HFFc6 (cell line): Measurements from ENCODE around the gene MKRN2. TPM values are rescaled to one million over a fixed set of nuclear protein-coding genes. Genes with fewer than 3 reads are reported as not detected.

Source experiments
- DNase-seq: peaks from one replicate; pipeline ENCODE4 v3.0.0-alpha.2; 2018
- H3K27ac Mint-ChIP-seq: 2 replicates; pipeline ENCODE4 v1.8.0; 2020; ENCODE audit warnings: mild to moderate bottlenecking, mixed read lengths
- H3K27me3 Mint-ChIP-seq: 2 replicates; pipeline ENCODE4 v1.8.0; 2021; ENCODE audit warnings: mild to moderate bottlenecking, moderate library complexity, mixed read lengths; ENCODE audit not compliant: insufficient read depth
- H3K36me3 Mint-ChIP-seq: 2 replicates; pipeline ENCODE4 v1.8.0; 2021; ENCODE audit warnings: low read depth, mixed read lengths
- H3K4me1 Mint-ChIP-seq: 2 replicates; pipeline ENCODE4 v1.8.0; 2020; ENCODE audit warnings: low read depth, mixed read lengths
- H3K4me3 Mint-ChIP-seq: 2 replicates; pipeline ENCODE4 v1.8.0; 2020; ENCODE audit warnings: mild to moderate bottlenecking, moderate library complexity, mixed read lengths
- H3K9me3 Mint-ChIP-seq: 2 replicates; pipeline ENCODE4 v1.8.0; 2020; ENCODE audit warnings: mild to moderate bottlenecking, mixed read lengths
- total RNA-seq, 6 experiments: library from RNA; stranded (reverse); fragmentation: NEBNext Ultra II Directional; extraction: Animal tissue kit (Norgen Biotek cat#: 25700); gene quantifications; 2 replicates in 1 of 6; 3 replicates in 5 of 6; pipeline ENCODE4 v1.2.3, GENCODE V29; 2021
- TF ChIP-seq, protein P1 (sequence below): fragments of 200-600 bp; sonication (generic); IDR thresholded peaks from 2 replicates; pipeline ENCODE4 v1.5.0; 2021; ENCODE audit warnings: antibody characterized with exemption, mild to moderate bottlenecking

MKRN2 gene
- total RNA-seq, 6 experiments from 2014 or later, result 31.0 to 35.8 (median 34.8) TPM

DNA sequence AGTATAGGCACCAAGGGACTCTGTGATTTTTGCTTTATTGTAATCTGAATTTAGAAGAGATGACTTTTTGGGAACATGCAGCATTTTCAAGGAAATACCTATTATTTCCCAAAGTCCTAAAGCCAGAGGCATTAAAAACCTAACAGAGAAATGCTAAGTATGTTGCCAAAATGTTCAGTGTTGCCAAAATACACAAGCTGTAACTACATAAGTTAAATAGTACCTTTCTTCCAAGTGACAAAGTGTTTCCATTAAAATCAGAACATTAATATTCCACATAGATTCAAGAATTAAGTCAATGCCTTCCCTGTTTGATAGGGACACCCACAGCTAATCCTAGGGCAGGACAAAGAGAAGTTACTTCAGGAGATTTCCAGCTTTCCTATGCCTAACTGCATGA lies 42.0 kb downstream of the MKRN2 start:
- Mint-ChIP-seq H3K27me3 (no peaks in the 10 kb centered on the region; the same call in 1 of the 2 replicates), H3K4me3 (no peak overlapping the region), H3K4me1 (no peaks in the 10 kb centered on the region), H3K9me3 (no peaks in the 10 kb centered on the region), H3K36me3 (peaks cover 42% of the 10 kb centered on the region), H3K27ac (no peak overlapping the region)
- DNase-seq, result no peak
- TF ChIP-seq, protein P1, sequence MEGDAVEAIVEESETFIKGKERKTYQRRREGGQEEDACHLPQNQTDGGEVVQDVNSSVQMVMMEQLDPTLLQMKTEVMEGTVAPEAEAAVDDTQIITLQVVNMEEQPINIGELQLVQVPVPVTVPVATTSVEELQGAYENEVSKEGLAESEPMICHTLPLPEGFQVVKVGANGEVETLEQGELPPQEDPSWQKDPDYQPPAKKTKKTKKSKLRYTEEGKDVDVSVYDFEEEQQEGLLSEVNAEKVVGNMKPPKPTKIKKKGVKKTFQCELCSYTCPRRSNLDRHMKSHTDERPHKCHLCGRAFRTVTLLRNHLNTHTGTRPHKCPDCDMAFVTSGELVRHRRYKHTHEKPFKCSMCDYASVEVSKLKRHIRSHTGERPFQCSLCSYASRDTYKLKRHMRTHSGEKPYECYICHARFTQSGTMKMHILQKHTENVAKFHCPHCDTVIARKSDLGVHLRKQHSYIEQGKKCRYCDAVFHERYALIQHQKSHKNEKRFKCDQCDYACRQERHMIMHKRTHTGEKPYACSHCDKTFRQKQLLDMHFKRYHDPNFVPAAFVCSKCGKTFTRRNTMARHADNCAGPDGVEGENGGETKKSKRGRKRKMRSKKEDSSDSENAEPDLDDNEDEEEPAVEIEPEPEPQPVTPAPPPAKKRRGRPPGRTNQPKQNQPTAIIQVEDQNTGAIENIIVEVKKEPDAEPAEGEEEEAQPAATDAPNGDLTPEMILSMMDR, result no peak

- no peak overlapping the region for H3K27ac Mint-ChIP-seq
- H3K36me3 Mint-ChIP-seq, result peaks cover 34% of the 10 kb centered on the region
- H3K9me3 Mint-ChIP-seq, result no peaks in the 10 kb centered on the region
- H3K27me3 Mint-ChIP-seq, result no peaks in the 10 kb centered on the region; the same call in 1 of the 2 replicates
- TF ChIP-seq, protein P1, result no peak
- H3K4me3 Mint-ChIP-seq, result no peak overlapping the region
- no peaks in the 10 kb centered on the region for H3K4me1 Mint-ChIP-seq
- DNase-seq, result no peak
Observed at GRCh38 chr3:12601072-12601471, 44.2 kb downstream of the MKRN2 start.

- TF ChIP-seq, protein P1, result no peak
- Mint-ChIP-seq H3K27me3 (no peaks in the 10 kb centered on the region), H3K27ac (no peak overlapping the region), H3K4me3 (no peak overlapping the region), H3K4me1 (peaks cover 6% of the 10 kb centered on the region), H3K36me3 (peaks cover 31% of the 10 kb centered on the region), H3K9me3 (no peaks in the 10 kb centered on the region)
- DNase-seq, result no peak
Observed at GRCh38 chr3:12603969-12604368, 47.1 kb downstream of the MKRN2 start.

GRCh38 chr3:12608376-12608775 lies 51.5 kb downstream of the MKRN2 start:
- Mint-ChIP-seq H3K27me3 (no peaks in the 10 kb centered on the region), H3K36me3 (peaks cover 20% of the 10 kb centered on the region), H3K4me1 (peaks cover 10% of the 10 kb centered on the region), H3K4me3 (no peak overlapping the region), H3K9me3 (no peaks in the 10 kb centered on the region), H3K27ac (no peak overlapping the region)
- no peak for DNase-seq
- TF ChIP-seq, protein P1, result no peak

DNA sequence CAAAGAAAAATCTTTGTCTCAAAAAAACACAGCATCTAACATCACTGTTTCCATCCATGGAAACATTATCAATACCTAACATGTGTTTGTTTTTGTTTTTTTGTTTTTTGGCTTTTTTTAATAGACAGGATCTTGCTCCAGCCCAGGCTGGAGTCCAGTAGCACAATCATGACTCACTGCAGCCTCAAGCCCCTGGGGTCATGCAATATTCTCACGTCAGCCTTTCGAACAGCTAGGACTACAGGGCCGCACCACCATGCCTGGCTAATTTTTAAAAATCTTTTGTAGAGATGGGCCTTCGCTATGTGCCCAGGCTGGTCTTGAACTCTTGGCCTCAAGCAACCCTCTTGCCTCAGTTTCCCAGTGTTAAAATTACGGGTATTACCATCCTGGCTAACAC lies 54.2 kb downstream of the MKRN2 start:
- DNase-seq, result no peak
- peaks cover 15% of the 10 kb centered on the region for H3K4me1 Mint-ChIP-seq
- no peak overlapping the region for H3K27ac Mint-ChIP-seq
- H3K4me3 Mint-ChIP-seq, result no peak overlapping the region
- H3K27me3 Mint-ChIP-seq, result no peaks in the 10 kb centered on the region
- peaks cover 27% of the 10 kb centered on the region for H3K36me3 Mint-ChIP-seq
- H3K9me3 Mint-ChIP-seq, result no peaks in the 10 kb centered on the region
- TF ChIP-seq, protein P1, result no peak
